Activated T-helper 17 cell treated with anti-CD3 and anti-CD28 coated beads, Interleukin-2, amount 50 U/mL, for 72 hours (primary cell): ENCODE results near the gene PSMD5. TPM values are rescaled to one million over a fixed set of nuclear protein-coding genes. Genes with fewer than 3 reads are reported as not detected.

Experiments
- ATAC-seq: fragments of 150-1000 bp; cut with Tn5 transposase; replicated peaks from 2 replicates; pipeline ENCODE4 v1.10.0; 2021; ENCODE audit warnings: mild to moderate bottlenecking, moderate library complexity
- H3K27ac Mint-ChIP-seq: one replicate; pipeline ENCODE4 v1.8.0; 2022; ENCODE audit warnings: mixed read lengths
- H3K27me3 Mint-ChIP-seq: one replicate; pipeline ENCODE4 v1.8.0; 2022; ENCODE audit warnings: mixed read lengths
- H3K36me3 Mint-ChIP-seq: one replicate; pipeline ENCODE4 v1.8.0; 2022; ENCODE audit warnings: low read depth, mild to moderate bottlenecking, mixed read lengths
- H3K4me1 Mint-ChIP-seq: one replicate; pipeline ENCODE4 v1.8.0; 2022; ENCODE audit warnings: mixed read lengths
- H3K4me3 Mint-ChIP-seq: one replicate; pipeline ENCODE4 v1.8.0; 2022; ENCODE audit warnings: mild to moderate bottlenecking, mixed read lengths
- H3K9me3 Mint-ChIP-seq: one replicate; pipeline ENCODE4 v1.8.0; 2022; ENCODE audit warnings: mixed read lengths
- total RNA-seq, 2 donors: library from RNA; stranded (reverse); gene quantifications; one replicate each; pipeline ENCODE4 v1.2.3, GENCODE V29; 2022

PSMD5 gene
- 10 to 100 TPM; 60.2 to 62.8 TPM for total RNA-seq

GRCh38 chr9:120842685-120843485 lies at the start of gene PSMD5:
Gene PSMD5, minus strand, starts transcription at chr9:120842922. Its CDS starts 13 bp downstream, at chr9:120842909.
- peaks cover 94% of the 10 kb centered on the region for H3K36me3 Mint-ChIP-seq
- no peaks in the 10 kb centered on the region for H3K27me3 Mint-ChIP-seq
- peak within 1 kb of the TSS; percentile 99 for H3K4me3 Mint-ChIP-seq
- peaks cover 59% of the 10 kb centered on the region for H3K4me1 Mint-ChIP-seq
- ATAC-seq = peak; percentile 87
- H3K27ac Mint-ChIP-seq = peak within 1 kb of the TSS; percentile 98
- no peaks in the 10 kb centered on the region for H3K9me3 Mint-ChIP-seq

GRCh38 chr9:120891884-120892747 lies 49.4 kb upstream of the PSMD5 start:
- peaks cover 41% of the 10 kb centered on the region for H3K4me1 Mint-ChIP-seq
- peak; percentile 33 for ATAC-seq
- H3K36me3 Mint-ChIP-seq = peaks cover 39% of the 10 kb centered on the region

GRCh38 chr9:120891245-120891883 lies 48.6 kb upstream of the PSMD5 start:
- peak overlapping the region; percentile 97 for H3K27ac Mint-ChIP-seq
- H3K4me1 Mint-ChIP-seq = peaks cover 36% of the 10 kb centered on the region
- peak; percentile 70 for ATAC-seq
- H3K4me3 Mint-ChIP-seq = peak overlapping the region; percentile 89
- no peaks in the 10 kb centered on the region for H3K9me3 Mint-ChIP-seq
- peaks cover 33% of the 10 kb centered on the region for H3K36me3 Mint-ChIP-seq
- H3K27me3 Mint-ChIP-seq = no peaks in the 10 kb centered on the region

More at GRCh38 chr9:120891884-120892747, 49.4 kb upstream of the PSMD5 start:
- no peaks in the 10 kb centered on the region for H3K9me3 Mint-ChIP-seq
- peak overlapping the region; percentile 89 for H3K4me3 Mint-ChIP-seq
- H3K27ac Mint-ChIP-seq = peak overlapping the region; percentile 97
- no peaks in the 10 kb centered on the region for H3K27me3 Mint-ChIP-seq

- H3K36me3 Mint-ChIP-seq = peaks cover 37% of the 10 kb centered on the region
- ATAC-seq = peak; percentile 4
These were observed 47.9 kb upstream of the PSMD5 start for GRCh38 chr9:120890320-120891244.

GRCh38 chr9:120889606-120890271 lies 47.0 kb upstream of the PSMD5 start:
- Mint-ChIP-seq H3K4me3 (peak overlapping the region; percentile 89), H3K4me1 (peaks cover 43% of the 10 kb centered on the region), H3K9me3 (no peaks in the 10 kb centered on the region), H3K27me3 (no peaks in the 10 kb centered on the region), H3K36me3 (peaks cover 37% of the 10 kb centered on the region), H3K27ac (peak overlapping the region; percentile 97)
- no peak for ATAC-seq

More at GRCh38 chr9:120890320-120891244, 47.9 kb upstream of the PSMD5 start:
- Mint-ChIP-seq H3K4me3 (peak overlapping the region; percentile 89), H3K27ac (peak overlapping the region; percentile 97), H3K4me1 (peaks cover 43% of the 10 kb centered on the region), H3K9me3 (no peaks in the 10 kb centered on the region), H3K27me3 (no peaks in the 10 kb centered on the region)

GRCh38 chr9:120888626-120889025 lies 45.9 kb upstream of the PSMD5 start:
- Mint-ChIP-seq H3K4me1 (peaks cover 46% of the 10 kb centered on the region), H3K4me3 (peak overlapping the region; percentile 89), H3K27me3 (no peaks in the 10 kb centered on the region), H3K36me3 (peaks cover 37% of the 10 kb centered on the region), H3K9me3 (no peaks in the 10 kb centered on the region), H3K27ac (peak overlapping the region; percentile 97)
- no peak for ATAC-seq

GRCh38 chr9:120886490-120886967 lies 43.8 kb upstream of the PSMD5 start:
- peaks cover 42% of the 10 kb centered on the region for H3K4me1 Mint-ChIP-seq

GRCh38 chr9:120885958-120886357 lies 43.2 kb upstream of the PSMD5 start:
- H3K4me1 Mint-ChIP-seq = peaks cover 40% of the 10 kb centered on the region
- peaks cover 22% of the 10 kb centered on the region for H3K36me3 Mint-ChIP-seq

More at GRCh38 chr9:120886490-120886967, 43.8 kb upstream of the PSMD5 start:
- Mint-ChIP-seq H3K27me3 (no peaks in the 10 kb centered on the region), H3K9me3 (no peaks in the 10 kb centered on the region), H3K36me3 (peaks cover 27% of the 10 kb centered on the region), H3K4me3 (no peak overlapping the region), H3K27ac (peak overlapping the region; percentile 50)
- peak; percentile 39 for ATAC-seq

GRCh38 chr9:120885457-120885856 lies 42.7 kb upstream of the PSMD5 start:
- peaks cover 35% of the 10 kb centered on the region for H3K4me1 Mint-ChIP-seq
- H3K27ac Mint-ChIP-seq = peak overlapping the region; percentile 83

More at GRCh38 chr9:120885958-120886357, 43.2 kb upstream of the PSMD5 start:
- no peak overlapping the region for H3K4me3 Mint-ChIP-seq
- no peaks in the 10 kb centered on the region for H3K9me3 Mint-ChIP-seq
- H3K27me3 Mint-ChIP-seq = no peaks in the 10 kb centered on the region
- peak overlapping the region; percentile 83 for H3K27ac Mint-ChIP-seq
- no peak for ATAC-seq

GRCh38 chr9:120883608-120883996 lies 40.9 kb upstream of the PSMD5 start:
- no peak for ATAC-seq
- Mint-ChIP-seq H3K27me3 (no peaks in the 10 kb centered on the region), H3K27ac (peak overlapping the region; percentile 76), H3K9me3 (no peaks in the 10 kb centered on the region), H3K4me3 (peak overlapping the region; percentile 30), H3K36me3 (peaks cover 7% of the 10 kb centered on the region), H3K4me1 (peaks cover 38% of the 10 kb centered on the region)

More at GRCh38 chr9:120885457-120885856, 42.7 kb upstream of the PSMD5 start:
- Mint-ChIP-seq H3K4me3 (no peak overlapping the region), H3K9me3 (no peaks in the 10 kb centered on the region), H3K27me3 (no peaks in the 10 kb centered on the region), H3K36me3 (peaks cover 17% of the 10 kb centered on the region)
- no peak for ATAC-seq

GRCh38 chr9:120882935-120883607 lies 40.3 kb upstream of the PSMD5 start:
- no peak for ATAC-seq
- H3K4me3 Mint-ChIP-seq = peak overlapping the region; percentile 30
- H3K27me3 Mint-ChIP-seq = no peaks in the 10 kb centered on the region
- H3K27ac Mint-ChIP-seq = peak overlapping the region; percentile 41
- H3K4me1 Mint-ChIP-seq = peaks cover 43% of the 10 kb centered on the region
- no peaks in the 10 kb centered on the region for H3K9me3 Mint-ChIP-seq
- H3K36me3 Mint-ChIP-seq = peaks cover 12% of the 10 kb centered on the region

- ATAC-seq = no peak
- Mint-ChIP-seq H3K9me3 (no peaks in the 10 kb centered on the region), H3K4me3 (peak overlapping the region; percentile 90), H3K27ac (peak overlapping the region; percentile 82), H3K27me3 (no peaks in the 10 kb centered on the region), H3K4me1 (peaks cover 53% of the 10 kb centered on the region), H3K36me3 (peaks cover 40% of the 10 kb centered on the region)
These were observed 36.7 kb upstream of the PSMD5 start for GRCh38 chr9:120879446-120879845.
